Astrocyte (in vitro differentiated cells and primary cell): Measurements from ENCODE around the gene MEN1. TPM values are rescaled to one million over a fixed set of nuclear protein-coding genes. Genes with fewer than 3 reads are reported as not detected.
"Not testable (repeated sequence)": the region's sequence is repeated elsewhere in the genome, so short reads cannot be mapped to it uniquely, and the experiment has no call there.

Experiments
- DNase-seq: peaks from one replicate; pipeline ENCODE4 v3.0.0-alpha.2; 2010; ENCODE audit warnings: low read depth
- FAIRE-seq: peaks from 2 replicates; lab custom pipeline; 2011; peaks lifted over from hg19 to GRCh38; lab: Jason Lieb, UNC
- H2AFZ ChIP-seq: 2 replicates; pipeline ENCODE4 v1.6.0; 2012; ENCODE audit warnings: low read depth, low read length, inconsistent platforms
- H3K27ac ChIP-seq: 2 replicates; pipeline ENCODE4 v1.5.1; 2011; ENCODE audit warnings: low read depth, low read length, inconsistent platforms
- H3K27me3 ChIP-seq: 2 replicates; pipeline ENCODE4 v1.6.0; 2011; ENCODE audit warnings: low read length, inconsistent platforms; ENCODE audit not compliant: insufficient read depth
- H3K36me3 ChIP-seq: 2 replicates; pipeline ENCODE4 v1.5.1; 2011; ENCODE audit warnings: low read length, inconsistent platforms; ENCODE audit not compliant: insufficient read depth
- H3K4me1 ChIP-seq: 2 replicates; pipeline ENCODE4 v1.5.1; 2011; ENCODE audit warnings: low read length, inconsistent platforms; ENCODE audit not compliant: insufficient read depth
- H3K4me2 ChIP-seq: 2 replicates; pipeline ENCODE4 v1.6.0; 2012; ENCODE audit warnings: low read length, inconsistent platforms
- H3K4me3 ChIP-seq: 2 replicates; pipeline ENCODE4 v1.5.1; 2011; ENCODE audit warnings: low read depth, mild to moderate bottlenecking, low read length, inconsistent platforms; ENCODE audit not compliant: insufficient read depth
- H3K79me2 ChIP-seq: 2 replicates; pipeline ENCODE4 v1.6.0; 2012; ENCODE audit warnings: mild to moderate bottlenecking, low read length, inconsistent platforms; ENCODE audit not compliant: insufficient read depth
- H3K9ac ChIP-seq: 2 replicates; pipeline ENCODE4 v1.6.0; 2012; ENCODE audit warnings: mild to moderate bottlenecking, low read length, inconsistent platforms
- H3K9me3 ChIP-seq: 2 replicates; pipeline ENCODE4 v1.5.1; 2012; ENCODE audit warnings: low read depth, mild to moderate bottlenecking, low read length, inconsistent platforms; ENCODE audit not compliant: insufficient read depth
- H4K20me1 ChIP-seq: 2 replicates; pipeline ENCODE4 v1.6.0; 2012; ENCODE audit warnings: low read length, inconsistent platforms; ENCODE audit not compliant: insufficient read depth
- H3K27ac Mint-ChIP-seq: one replicate; pipeline ENCODE4 v1.8.0; 2021; ENCODE audit warnings: mild to moderate bottlenecking, mixed read lengths; ENCODE audit not compliant: unreplicated experiment
- H3K27me3 Mint-ChIP-seq: one replicate; pipeline ENCODE4 v1.8.0; 2021; ENCODE audit warnings: low read depth, mixed read lengths; ENCODE audit not compliant: unreplicated experiment
- H3K36me3 Mint-ChIP-seq: one replicate; pipeline ENCODE4 v1.8.0; 2021; ENCODE audit warnings: low read depth, mixed read lengths; ENCODE audit not compliant: unreplicated experiment
- H3K4me1 Mint-ChIP-seq: one replicate; pipeline ENCODE4 v1.8.0; 2021; ENCODE audit warnings: low read depth, mixed read lengths; ENCODE audit not compliant: unreplicated experiment
- H3K4me3 Mint-ChIP-seq: one replicate; pipeline ENCODE4 v1.8.0; 2021; ENCODE audit warnings: mild to moderate bottlenecking, moderate library complexity, mixed read lengths; ENCODE audit not compliant: unreplicated experiment
- H3K9me3 Mint-ChIP-seq: one replicate; pipeline ENCODE4 v1.8.0; 2021; ENCODE audit warnings: mild to moderate bottlenecking, mixed read lengths; ENCODE audit not compliant: unreplicated experiment
- CTCF ChIP-seq: IDR thresholded peaks from 2 replicates; pipeline ENCODE4 v1.5.1; 2011; ENCODE audit warnings: low read depth, mild to moderate bottlenecking, inconsistent platforms, low read length, moderate library complexity; ENCODE audit not compliant: insufficient read depth
- EZH2 ChIP-seq: IDR thresholded peaks from 2 replicates; pipeline ENCODE4 v1.6.1; 2012; ENCODE audit warnings: mild to moderate bottlenecking, low read length, inconsistent platforms; ENCODE audit not compliant: insufficient read depth
- total RNA-seq: library from RNA; stranded (reverse); gene quantifications from 2 replicates; pipeline ENCODE4 v1.2.1, GENCODE V29; 2021

The MEN1 gene
- total RNA-seq, 1 donor from 2014 or later, result 26.0 TPM

DNA sequence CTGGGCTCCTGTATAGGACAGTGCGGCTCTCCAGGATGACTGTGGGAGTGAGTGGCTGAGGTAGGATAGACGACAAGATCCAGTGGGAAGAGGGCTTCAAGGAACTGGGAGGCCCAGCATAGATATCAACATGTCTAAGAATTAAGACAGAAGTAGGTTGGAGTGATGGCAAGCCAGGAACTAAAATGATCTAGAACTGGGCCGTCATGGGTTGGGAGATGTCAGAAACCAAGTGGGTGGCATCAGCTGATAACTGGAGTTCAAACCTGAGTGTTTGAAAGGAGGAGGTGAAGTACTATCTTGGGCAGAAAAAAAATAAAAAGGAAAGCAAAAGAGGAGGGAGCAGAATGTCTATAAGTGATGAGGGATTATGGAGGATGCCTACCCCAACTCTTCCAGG, 7.1 kb upstream of the MEN1 start:
- H3K4me3 ChIP-seq, result no peak overlapping the region
- no peaks in the 10 kb centered on the region for H3K79me2 ChIP-seq
- H3K9ac ChIP-seq, result no peak overlapping the region
- no peaks in the 10 kb centered on the region for H3K36me3 ChIP-seq
- no peak overlapping the region for H3K27ac ChIP-seq
- H3K9me3 Mint-ChIP-seq, result no peaks in the 10 kb centered on the region
- no peak overlapping the region for H2AFZ ChIP-seq
- no peaks in the 10 kb centered on the region for H3K4me1 ChIP-seq
- no peak overlapping the region for H3K27ac Mint-ChIP-seq
- DNase-seq (no peak), FAIRE-seq (no peak)
- no peaks in the 10 kb centered on the region for H3K27me3 ChIP-seq
- H3K9me3 ChIP-seq, result no peaks in the 10 kb centered on the region
- peaks cover 5% of the 10 kb centered on the region for H3K27me3 Mint-ChIP-seq
- no peaks in the 10 kb centered on the region for H3K4me1 Mint-ChIP-seq
- H3K36me3 Mint-ChIP-seq, result no peaks in the 10 kb centered on the region
- no peak overlapping the region for H3K4me3 Mint-ChIP-seq
- no peak for TF ChIP-seq CTCF
- TF ChIP-seq EZH2, result no peak
- no peak overlapping the region for H3K4me2 ChIP-seq
- H4K20me1 ChIP-seq, result no peaks in the 10 kb centered on the region

DNA sequence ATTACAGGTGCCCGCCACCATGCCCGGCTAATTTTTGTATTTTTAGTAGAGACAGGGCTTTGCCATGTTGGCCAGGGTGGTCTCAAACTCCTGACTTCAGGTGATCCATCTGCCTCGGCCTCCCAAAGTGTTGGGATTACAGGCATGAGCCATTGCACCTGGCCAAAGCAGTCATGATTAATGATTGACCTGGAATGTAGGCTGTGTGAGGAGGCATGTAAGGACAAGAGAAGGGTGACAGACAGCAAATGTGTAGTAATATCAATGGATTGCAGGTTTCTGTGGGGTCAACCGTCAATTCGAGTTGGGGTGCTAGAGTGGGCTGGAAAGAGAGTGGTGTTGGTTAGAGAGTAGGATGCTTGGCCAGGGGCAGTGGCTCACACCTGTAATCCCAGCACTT, 5.1 kb upstream of the MEN1 start:
- not testable (repeated sequence) for H3K4me1 Mint-ChIP-seq, H2AFZ ChIP-seq, H3K4me3 Mint-ChIP-seq, H3K27me3 Mint-ChIP-seq, H3K27ac Mint-ChIP-seq, FAIRE-seq, H3K27ac ChIP-seq, H3K9ac ChIP-seq, H3K36me3 ChIP-seq, H3K4me2 ChIP-seq, H3K79me2 ChIP-seq, H3K4me1 ChIP-seq, DNase-seq, H3K27me3 ChIP-seq, H3K36me3 Mint-ChIP-seq, H4K20me1 ChIP-seq, H3K9me3 ChIP-seq, H3K9me3 Mint-ChIP-seq, H3K4me3 ChIP-seq

- Histone ChIP-seq H3K27me3 (no peaks in the 10 kb centered on the region), H3K4me3 (no peak overlapping the region), H3K36me3 (no peaks in the 10 kb centered on the region), H4K20me1 (no peaks in the 10 kb centered on the region), H3K79me2 (peaks cover 6% of the 10 kb centered on the region), H3K4me2 (no peak overlapping the region), H3K9ac (no peak overlapping the region), H2AFZ (no peak overlapping the region), H3K27ac (no peak overlapping the region), H3K4me1 (peaks cover 1% of the 10 kb centered on the region), H3K9me3 (no peaks in the 10 kb centered on the region)
- Mint-ChIP-seq H3K27ac (no peak overlapping the region), H3K27me3 (peaks cover 5% of the 10 kb centered on the region), H3K4me1 (no peaks in the 10 kb centered on the region), H3K4me3 (no peak overlapping the region), H3K9me3 (no peaks in the 10 kb centered on the region), H3K36me3 (no peaks in the 10 kb centered on the region)
- DNase-seq (no peak), FAIRE-seq (no peak)
- TF ChIP-seq EZH2 (no peak), CTCF (no peak)
Observed at GRCh38 chr11:64814712-64815187, 4.4 kb upstream of the MEN1 start.
